H1 (cell line): Measurements from ENCODE around the gene TNRC6C. TPM values are rescaled to one million over a fixed set of nuclear protein-coding genes. Genes with fewer than 3 reads are reported as not detected.

Source experiments
- CTCF ChIA-PET: fragments of 300-600 bp; sonication (Branson Sonifier 250); formaldehyde crosslinking; loops from one replicate; lab custom pipeline; 2021; ENCODE audit not compliant: partially characterized antibody; lab: Charles Lee
- POLR2A ChIA-PET: fragments of 300-600 bp; sonication (Branson Sonifier 250); formaldehyde crosslinking; loops from one replicate; lab custom pipeline; 2021; ENCODE audit warnings: inconsistent platforms; ENCODE audit not compliant: partially characterized antibody; lab: Charles Lee
- DNase-seq, 2 experiments: peaks; one replicate each; pipeline versions ENCODE4 v3.0.0 to v3.0.0-alpha.2; 2010 to 2022; ENCODE audit warnings: low spot score in 2 of 2, low read depth in 1 of 2, mixed read lengths in 1 of 2
- FAIRE-seq: peaks from 2 replicates; lab custom pipeline; 2011; peaks lifted over from hg19 to GRCh38; lab: Jason Lieb, UNC
- H2AFZ ChIP-seq: 2 replicates; pipeline ENCODE4 v1.8.1; 2012; ENCODE audit warnings: low read length, inconsistent platforms
- H2AK5ac ChIP-seq: 2 replicates; pipeline ENCODE4 v1.6.1; 2013; ENCODE audit warnings: low read depth, low read length
- H2BK120ac ChIP-seq: replicated peaks from 2 replicates; pipeline ENCODE3; 2013; ENCODE audit warnings: low read depth, low read length, inconsistent platforms
- H2BK12ac ChIP-seq: 2 replicates; pipeline ENCODE4 v1.6.1; 2013; ENCODE audit warnings: low read depth, low read length
- H2BK15ac ChIP-seq: 2 replicates; pipeline ENCODE4 v1.6.1; 2013; ENCODE audit warnings: low read length
- H2BK20ac ChIP-seq: 2 replicates; pipeline ENCODE4 v1.6.1; 2013; ENCODE audit warnings: low read length
- H2BK5ac ChIP-seq: 2 replicates; pipeline ENCODE4 v1.6.1; 2013; ENCODE audit warnings: low read depth, low read length
- H3K14ac ChIP-seq: 2 replicates; pipeline ENCODE4 v1.6.1; 2013; ENCODE audit warnings: inconsistent platforms; ENCODE audit not compliant: insufficient read length
- H3K18ac ChIP-seq: 2 replicates; pipeline ENCODE4 v1.6.1; 2013; ENCODE audit warnings: low read length; ENCODE audit errors: extremely low read depth
- H3K23ac ChIP-seq: 2 replicates; pipeline ENCODE4 v1.6.1; 2013; ENCODE audit warnings: inconsistent platforms; ENCODE audit not compliant: insufficient read length
- H3K23me2 ChIP-seq: 2 replicates; pipeline ENCODE4 v1.6.1; 2013; ENCODE audit warnings: low read depth, low read length
- H3K27ac ChIP-seq: 2 replicates; pipeline ENCODE4 v1.6.1; 2011; ENCODE audit warnings: low read depth, low read length, inconsistent platforms
- H3K27me3 ChIP-seq, 4 experiments: replicated peaks in 1 of 4; 1 replicate in 1 of 4; 2 replicates in 3 of 4; pipeline versions ENCODE4 v1.6.1 to v1.8.1; 2011 to 2013; ENCODE audit warnings: low read length in 3 of 4, mild to moderate bottlenecking in 3 of 4, inconsistent platforms in 2 of 4, mixed read lengths in 2 of 4, moderate library complexity in 1 of 4; ENCODE audit not compliant: control insufficient read depth in 3 of 4, insufficient read depth in 3 of 4; ENCODE audit errors: extremely low read depth in 1 of 4
- H3K36me3 ChIP-seq, 4 experiments: 2 replicates each; pipeline versions ENCODE4 v1.6.1 to v1.8.1; 2011 to 2013; ENCODE audit warnings: mild to moderate bottlenecking in 4 of 4, low read length in 3 of 4, moderate library complexity in 2 of 4, control low read depth in 1 of 4, inconsistent platforms in 1 of 4; ENCODE audit not compliant: insufficient read depth in 4 of 4, control insufficient read depth in 2 of 4
- H3K4ac ChIP-seq: replicated peaks from 2 replicates; pipeline ENCODE3; 2013; ENCODE audit warnings: low read length, low read depth, mixed read lengths, inconsistent platforms; ENCODE audit not compliant: insufficient read length
- H3K4me1 ChIP-seq, 4 experiments: replicated peaks in 1 of 4; 1 replicate in 1 of 4; 2 replicates in 3 of 4; pipeline versions ENCODE4 v1.6.1 to v1.8.1; 2011 to 2013; ENCODE audit warnings: low read length in 3 of 4, inconsistent platforms in 2 of 4, mixed read lengths in 1 of 4; ENCODE audit not compliant: insufficient read depth in 4 of 4, control insufficient read depth in 3 of 4
- H3K4me2 ChIP-seq, 2 experiments: 2 replicates each; pipeline versions ENCODE4 v1.6.1 to v1.8.1; 2011 to 2013; ENCODE audit warnings: low read depth in 2 of 2, low read length in 2 of 2, control low read depth in 1 of 2, inconsistent platforms in 1 of 2, mild to moderate bottlenecking in 1 of 2; ENCODE audit not compliant: insufficient read depth in 1 of 2
- H3K4me3 ChIP-seq, 4 experiments: fragments of 200-600, 300-600 bp in 1 of 4; sonication (generic), shearing (Covaris generic), sonication (Bioruptor Twin) in 1 of 4; 2 replicates each; pipeline versions ENCODE4 v1.5.1 to v1.8.1; 2011 to 2016; ENCODE audit warnings: low read length in 4 of 4, low read depth in 3 of 4, control low read depth in 2 of 4, inconsistent platforms in 2 of 4, mild to moderate bottlenecking in 2 of 4, mixed read lengths in 1 of 4, moderate library complexity in 1 of 4; ENCODE audit not compliant: insufficient read depth in 2 of 4; ENCODE audit errors: extremely low read depth in 1 of 4
- H3K56ac ChIP-seq: replicated peaks from 2 replicates; pipeline ENCODE3; 2013; ENCODE audit warnings: low read depth, mild to moderate bottlenecking, mixed read lengths, low read length, inconsistent platforms; ENCODE audit not compliant: insufficient read length
- H3K79me1 ChIP-seq: 2 replicates; pipeline ENCODE4 v1.6.1; 2013; ENCODE audit warnings: low read depth, low read length, control low read depth
- H3K79me2 ChIP-seq, 2 experiments: 2 replicates each; pipeline versions ENCODE4 v1.6.1 to v1.8.1; 2012 to 2013; ENCODE audit warnings: low read length in 2 of 2, mild to moderate bottlenecking in 2 of 2, inconsistent platforms in 1 of 2; ENCODE audit not compliant: insufficient read depth in 2 of 2, control insufficient read depth in 1 of 2
- H3K9ac ChIP-seq, 4 experiments: replicated peaks in 1 of 4; 1 replicate in 1 of 4; 2 replicates in 3 of 4; pipeline versions ENCODE4 v1.6.1 to v1.8.1; 2011 to 2013; ENCODE audit warnings: low read depth in 3 of 4, low read length in 3 of 4, control low read depth in 2 of 4, mild to moderate bottlenecking in 2 of 4, moderate library complexity in 2 of 4, inconsistent platforms in 1 of 4; ENCODE audit errors: extremely low read depth in 1 of 4
- H3K9me3 ChIP-seq, 2 experiments: 2 replicates each; pipeline versions ENCODE4 v1.6.1 to v1.8.1; 2012 to 2013; ENCODE audit warnings: mild to moderate bottlenecking in 2 of 2, moderate library complexity in 2 of 2, control low read depth in 1 of 2, inconsistent platforms in 1 of 2, low read depth in 1 of 2, low read length in 1 of 2, mixed read lengths in 1 of 2; ENCODE audit not compliant: insufficient read depth in 2 of 2
- H4K20me1 ChIP-seq, 2 experiments: replicated peaks in 1 of 2; 2 replicates each; pipeline versions ENCODE3 to v1.8.1; 2011 to 2013; ENCODE audit warnings: inconsistent platforms in 2 of 2, low read length in 2 of 2, mild to moderate bottlenecking in 1 of 2; ENCODE audit not compliant: insufficient read depth in 2 of 2, control insufficient read depth in 1 of 2
- H4K5ac ChIP-seq: 2 replicates; pipeline ENCODE4 v1.6.1; 2013; ENCODE audit warnings: low read length, low read depth, mixed read lengths, inconsistent platforms; ENCODE audit not compliant: insufficient read length
- H4K8ac ChIP-seq: 2 replicates; pipeline ENCODE4 v1.8.0; 2013; ENCODE audit warnings: mild to moderate bottlenecking, moderate library complexity, low read length, inconsistent platforms; ENCODE audit not compliant: insufficient read depth; ENCODE audit errors: extremely low read depth
- H4K91ac ChIP-seq: replicated peaks from 2 replicates; pipeline ENCODE3; 2013; ENCODE audit warnings: low read length, mixed read lengths, inconsistent platforms; ENCODE audit not compliant: insufficient read length
- BRCA1 ChIP-seq: IDR thresholded peaks from 2 replicates; pipeline ENCODE4 v1.6.1; 2012; ENCODE audit warnings: low read depth, low read length, improper control_type of control experiment
- CTBP2 ChIP-seq: IDR thresholded peaks from 2 replicates; pipeline ENCODE4 v1.7.0; 2011; ENCODE audit warnings: borderline replicate concordance, mild to moderate bottlenecking, moderate library complexity, mixed read lengths, low read length; ENCODE audit not compliant: insufficient read depth, insufficient read length
- GABPA ChIP-seq: IDR thresholded peaks from 2 replicates; pipeline ENCODE4 v1.6.1; 2011; ENCODE audit warnings: mild to moderate bottlenecking, low read length, moderate library complexity, borderline replicate concordance; ENCODE audit not compliant: insufficient read depth
- WGBS, 2 experiments: shearing (Covaris generic) in 1 of 2; methylation state at CpG; one replicate each; pipeline versions ENCODE4 v1.1.6 to v1.1.7; 2013 to 2015; ENCODE audit warnings: low lambda C conversion rate in 2 of 2, mixed read lengths in 2 of 2, inconsistent platforms in 1 of 2, low coverage in 1 of 2, missing lambda C conversion rate in 1 of 2; ENCODE audit not compliant: insufficient replicate concordance in 2 of 2, insufficient coverage in 1 of 2, insufficient read length in 1 of 2; ENCODE audit errors: extremely low coverage in 1 of 2, missing lambda C conversion rate in 1 of 2; 5-methylcytosine and 5-hydroxymethylcytosine counted together
- polyA plus RNA-seq, 7 experiments: library from polyadenylated mRNA; depleted of rRNA in 3 of 7; stranded (reverse) in 5 of 7; unstranded in 2 of 7; fragments of >200 nt in 5 of 7; fragments of 200-250 nt in 2 of 7; gene quantifications; 1 replicate in 5 of 7; 2 replicates in 1 of 7; 4 replicates in 1 of 7; pipeline versions ENCODE4 v1.2.1 to v1.2.3, GENCODE V29; 2011 to 2013; ENCODE audit warnings: missing spikeins in 2 of 7, mixed read lengths in 2 of 7
- total RNA-seq: library from RNA; stranded (reverse); fragmentation: NEBNext Ultra II Directional; extraction: Animal tissue kit (Norgen Biotek cat#: 25700); gene quantifications from 2 replicates; pipeline ENCODE4 v1.2.1, GENCODE V29; 2021

The TNRC6C gene
- total and polyA plus RNA-seq, 2 of the 8 experiments (the other 6 are each of a cell fraction or from before 2014, with no cell fraction given): 2.8 to 28.9 TPM

GRCh38 chr17:78105101-78105500 is 146.6 kb downstream of the TNRC6C start:
- Histone ChIP-seq H2AFZ (no peak overlapping the region), H2BK15ac (no peak overlapping the region), H2BK120ac (no peak overlapping the region), H2AK5ac (no peak overlapping the region), H3K79me2 (no peaks in the 10 kb centered on the region), H3K79me1 (no peaks in the 10 kb centered on the region), H3K4me1 (no peaks in the 10 kb centered on the region), H4K5ac (no peak overlapping the region), H3K18ac (no peak overlapping the region), H2BK12ac (no peak overlapping the region), H3K23ac (no peak overlapping the region), H3K56ac (no peak overlapping the region), H3K9me3 (peaks cover 4 to 7% of the 10 kb centered on the region in 2 experiments; a peak in 3 of 4 replicates), H3K4me2 (no peak overlapping the region), H3K27ac (no peak overlapping the region), H2BK5ac (no peak overlapping the region), H3K23me2 (no peaks in the 10 kb centered on the region), H3K4me3 (no peak overlapping the region), H3K14ac (no peak overlapping the region), H4K91ac (no peak overlapping the region), H4K20me1 (peaks cover 0 to 2% of the 10 kb centered on the region in 2 experiments), H4K8ac (no peak overlapping the region; the same call in 1 of the 2 replicates), H3K9ac (no peak overlapping the region), H3K27me3 (no peaks in the 10 kb centered on the region), H3K36me3 (peaks cover 2 to 43% (median 31%) of the 10 kb centered on the region in 4 experiments; a peak in 7 of 8 replicates), H2BK20ac (no peak overlapping the region), H3K4ac (no peak overlapping the region)
- DNase-seq (no peak), FAIRE-seq (no peak)
- POLR2A ChIA-PET: interaction anchor here (0.9 kb wide), 1 partner anchor 69 kb away, joined by 4 read pairs; no protein-coding TSS in a partner anchor
- CTCF ChIA-PET: interaction anchor here (0.6 to 2.5 kb wide), 3 partner anchors 10 to 480 kb away, joined by 3 to 9 read pairs (median 9); no protein-coding TSS in a partner anchor
- WGBS, 2 experiments: 87% methylated on average over 16 of the region's 16 CpGs; no CpG with 5 or more reads in 1 of the 2 experiments
- TF ChIP-seq GABPA (no peak), CTBP2 (no peak), BRCA1 (no peak)
